H9 (cell line): ENCODE data around the gene SLC4A5. TPM values are rescaled to one million over a fixed set of nuclear protein-coding genes. Genes with fewer than 3 reads are reported as not detected.

ENCODE experiments used
- DNase-seq: peaks from one replicate; pipeline ENCODE4 v3.0.0-alpha.2; 2017
- H2AFZ ChIP-seq: one replicate; pipeline ENCODE4 v1.6.1; 2013; ENCODE audit warnings: mild to moderate bottlenecking, low read length, control low read depth, moderate library complexity
- H2AK5ac ChIP-seq: 2 replicates; pipeline ENCODE4 v1.6.1; 2013; ENCODE audit warnings: low read length, control low read depth, mixed read lengths; ENCODE audit not compliant: insufficient read length
- H2BK120ac ChIP-seq: one replicate; pipeline ENCODE4 v1.6.1; 2013; ENCODE audit warnings: low read depth, mild to moderate bottlenecking, low read length, control low read depth, inconsistent platforms; ENCODE audit not compliant: poor library complexity, severe bottlenecking
- H2BK12ac ChIP-seq: 2 replicates; pipeline ENCODE4 v1.6.1; 2013; ENCODE audit warnings: low read length, control low read depth, mixed read lengths, low read depth; ENCODE audit not compliant: insufficient read length
- H2BK15ac ChIP-seq: 2 replicates; pipeline ENCODE4 v1.6.1; 2013; ENCODE audit warnings: low read depth, low read length, control low read depth
- H2BK20ac ChIP-seq: one replicate; pipeline ENCODE4 v1.6.1; 2013; ENCODE audit warnings: low read depth, mild to moderate bottlenecking, low read length, control low read depth, inconsistent platforms; ENCODE audit not compliant: poor library complexity, severe bottlenecking
- H2BK5ac ChIP-seq: 2 replicates; pipeline ENCODE4 v1.6.1; 2013; ENCODE audit warnings: low read length, control low read depth, mixed read lengths; ENCODE audit not compliant: insufficient read length
- H3K14ac ChIP-seq: 2 replicates; pipeline ENCODE4 v1.6.1; 2013; ENCODE audit warnings: low read length, control low read depth; ENCODE audit not compliant: insufficient read depth
- H3K18ac ChIP-seq: 2 replicates; pipeline ENCODE4 v1.6.1; 2013; ENCODE audit warnings: low read depth, mild to moderate bottlenecking, mixed read lengths, low read length, control low read depth; ENCODE audit not compliant: insufficient read length
- H3K23ac ChIP-seq: 2 replicates; pipeline ENCODE4 v1.6.1; 2013; ENCODE audit warnings: low read length, control low read depth, mixed read lengths, low read depth; ENCODE audit not compliant: insufficient read length
- H3K23me2 ChIP-seq: 2 replicates; pipeline ENCODE4 v1.6.1; 2013; ENCODE audit warnings: low read depth, mild to moderate bottlenecking, mixed read lengths, low read length, control low read depth; ENCODE audit not compliant: insufficient read length, poor library complexity, severe bottlenecking
- H3K27ac ChIP-seq: 2 replicates; pipeline ENCODE4 v1.5.1; 2013; ENCODE audit warnings: low read length, control low read depth, mixed read lengths, low read depth; ENCODE audit not compliant: insufficient read length
- H3K27me3 ChIP-seq: 2 replicates; pipeline ENCODE4 v1.6.1; 2013; ENCODE audit warnings: low read length, control low read depth, inconsistent platforms; ENCODE audit not compliant: insufficient read depth
- H3K4ac ChIP-seq: 2 replicates; pipeline ENCODE4 v1.6.1; 2013; ENCODE audit warnings: low read depth, mild to moderate bottlenecking, control low read depth, inconsistent platforms, low read length, moderate library complexity
- H3K4me1 ChIP-seq: 2 replicates; pipeline ENCODE4 v1.6.1; 2013; ENCODE audit warnings: low read length, control low read depth, inconsistent platforms; ENCODE audit not compliant: insufficient read depth
- H3K4me2 ChIP-seq: 2 replicates; pipeline ENCODE4 v1.6.1; 2013; ENCODE audit warnings: low read length, control low read depth, mixed read lengths; ENCODE audit not compliant: insufficient read length, insufficient read depth
- H3K56ac ChIP-seq: 2 replicates; pipeline ENCODE4 v1.6.1; 2013; ENCODE audit warnings: low read depth, mild to moderate bottlenecking, mixed read lengths, low read length, control low read depth; ENCODE audit not compliant: insufficient read length
- H3K79me1 ChIP-seq: 2 replicates; pipeline ENCODE4 v1.6.1; 2013; ENCODE audit warnings: low read depth, mild to moderate bottlenecking, moderate library complexity, low read length, control low read depth, inconsistent platforms; ENCODE audit not compliant: insufficient read depth, poor library complexity, severe bottlenecking
- H3K79me2 ChIP-seq: 2 replicates; pipeline ENCODE4 v1.6.1; 2013; ENCODE audit warnings: low read length, control low read depth, inconsistent platforms; ENCODE audit not compliant: insufficient read depth
- H3K9ac ChIP-seq: 2 replicates; pipeline ENCODE4 v1.6.1; 2013; ENCODE audit warnings: low read length, control low read depth, mixed read lengths; ENCODE audit not compliant: insufficient read length; ENCODE audit errors: extremely low read depth
- H3K9me3 ChIP-seq: one replicate; pipeline ENCODE4 v1.6.1; 2013; ENCODE audit warnings: low read depth, low read length, inconsistent platforms; ENCODE audit not compliant: control insufficient read depth
- H3T11ph ChIP-seq: one replicate; pipeline ENCODE4 v1.6.1; 2013; ENCODE audit warnings: mild to moderate bottlenecking, low read length, control low read depth, inconsistent platforms
- H4K20me1 ChIP-seq: one replicate; pipeline ENCODE4 v1.6.1; 2013; ENCODE audit not compliant: control insufficient read depth, insufficient read length, insufficient read depth
- H4K5ac ChIP-seq: 2 replicates; pipeline ENCODE4 v1.6.1; 2013; ENCODE audit warnings: low read depth, mild to moderate bottlenecking, mixed read lengths, low read length, control low read depth; ENCODE audit not compliant: insufficient read length
- H4K8ac ChIP-seq: replicated peaks from 2 replicates; pipeline ENCODE4 v1.6.1; 2013; ENCODE audit warnings: low read length, control low read depth, mixed read lengths, low read depth; ENCODE audit not compliant: insufficient read length
- H4K91ac ChIP-seq: 2 replicates; pipeline ENCODE4 v1.6.1; 2013; ENCODE audit warnings: low read depth, mild to moderate bottlenecking, moderate library complexity, mixed read lengths, low read length, control low read depth; ENCODE audit not compliant: insufficient read length
- H3K27ac Mint-ChIP-seq, 3 experiments: 2 replicates in 2 of 3; 3 replicates in 1 of 3; pipeline ENCODE4 v1.8.0; 2020 to 2021; ENCODE audit warnings: mixed read lengths in 3 of 3, mild to moderate bottlenecking in 1 of 3, moderate library complexity in 1 of 3
- H3K27me3 Mint-ChIP-seq: 2 replicates; pipeline ENCODE4 v1.8.0; 2021; ENCODE audit warnings: low read depth, mild to moderate bottlenecking, moderate library complexity, mixed read lengths
- H3K36me3 Mint-ChIP-seq, 3 experiments: 2 replicates in 2 of 3; 3 replicates in 1 of 3; pipeline ENCODE4 v1.8.0; 2020 to 2021; ENCODE audit warnings: low read depth in 3 of 3, mixed read lengths in 3 of 3; ENCODE audit not compliant: insufficient read depth in 1 of 3
- H3K4me1 Mint-ChIP-seq, 2 experiments: 2 replicates each; pipeline ENCODE4 v1.8.0; 2020; ENCODE audit warnings: mixed read lengths in 2 of 2
- H3K4me3 Mint-ChIP-seq, 2 experiments: 2 replicates in 1 of 2; 3 replicates in 1 of 2; pipeline ENCODE4 v1.8.0; 2020 to 2021; ENCODE audit warnings: mild to moderate bottlenecking in 2 of 2, mixed read lengths in 2 of 2, moderate library complexity in 1 of 2
- H3K9me3 Mint-ChIP-seq, 2 experiments: 2 replicates in 1 of 2; 3 replicates in 1 of 2; pipeline ENCODE4 v1.8.0; 2020; ENCODE audit warnings: mild to moderate bottlenecking in 2 of 2, mixed read lengths in 2 of 2, moderate library complexity in 1 of 2
- WGBS: extraction: QIAGEN DNeasy Blood & Tissue Kit; methylation state at CpG from one replicate; pipeline ENCODE4 v1.1.7; 2013; ENCODE audit warnings: missing lambda C conversion rate, low lambda C conversion rate, mixed read lengths; ENCODE audit not compliant: insufficient read length; ENCODE audit errors: extremely low coverage; 5-methylcytosine and 5-hydroxymethylcytosine counted together
- total RNA-seq: library from RNA; stranded (reverse); gene quantifications from 2 replicates; pipeline ENCODE4 v1.2.1, GENCODE V29; 2021
- TF ChIP-seq, protein P1 (sequence below): fragments of 200-600 bp; sonication (generic); conservative IDR thresholded peaks from 3 replicates; pipeline ENCODE4 v1.8.0; 2021; ENCODE audit warnings: antibody characterized with exemption, mild to moderate bottlenecking

The SLC4A5 gene
- total RNA-seq, 1 experiment from 2014 or later: 0.50 TPM

DNA sequence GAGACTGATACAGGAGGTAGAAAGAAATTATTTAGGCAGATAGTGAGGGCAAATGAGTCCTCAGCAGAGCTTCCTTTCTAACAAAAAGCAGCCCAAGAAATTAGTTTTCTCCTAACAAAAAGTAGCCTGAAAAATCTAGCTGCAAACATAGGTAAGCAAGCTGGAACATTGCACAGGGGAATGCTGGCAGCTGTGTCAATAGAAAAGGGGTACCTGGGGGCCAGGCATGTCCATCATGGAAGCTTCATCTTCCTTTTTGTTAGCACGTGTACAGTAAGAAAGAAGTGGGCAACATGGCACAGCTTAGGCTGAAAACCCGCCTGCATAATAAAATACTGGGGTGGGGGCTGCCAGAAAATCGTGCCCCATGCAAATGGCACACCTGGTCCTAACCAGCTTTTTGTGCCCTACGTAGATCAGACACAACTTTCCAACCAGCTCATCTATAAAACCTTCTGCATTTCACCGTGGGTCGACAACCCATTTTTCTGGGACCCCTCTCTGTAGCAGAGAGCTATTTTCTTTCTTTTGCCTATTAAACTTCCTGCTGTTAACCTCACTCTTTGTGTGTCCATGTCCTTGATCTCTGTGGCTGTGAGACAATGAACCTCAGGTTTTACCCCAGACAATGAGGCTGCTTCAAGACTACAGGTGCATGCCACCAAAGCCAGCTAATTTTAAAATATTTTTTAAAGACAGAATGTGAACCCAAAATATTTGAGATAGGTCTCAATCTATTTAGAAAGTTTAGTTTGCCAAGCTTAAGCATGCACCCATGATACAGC is 151.4 kb downstream of the SLC4A5 start:
- H3K27ac ChIP-seq: peak overlapping the region; percentile 8
- no peak for DNase-seq
- no peak overlapping the region for H3K23ac ChIP-seq

More for the DNA sequence above, 151.4 kb downstream of the SLC4A5 start:
- Histone ChIP-seq H2BK120ac (no peak overlapping the region), H3K9ac (no peak overlapping the region), H3K56ac (no peak overlapping the region), H3K4me2 (no peak overlapping the region), H2AFZ (no peak overlapping the region), H4K91ac (no peak overlapping the region), H3K4ac (no peak overlapping the region; the same call in 1 of the 2 replicates), H3K27me3 (no peaks in the 10 kb centered on the region), H4K8ac (no peak overlapping the region), H2BK15ac (no peak overlapping the region), H2BK12ac (no peak overlapping the region), H2BK5ac (no peak overlapping the region), H3K18ac (no peak overlapping the region), H3T11ph (no peak overlapping the region), H3K79me1 (no peaks in the 10 kb centered on the region), H4K5ac (no peak overlapping the region), H3K23me2 (no peaks in the 10 kb centered on the region), H3K14ac (no peak overlapping the region), H2AK5ac (no peak overlapping the region), H4K20me1 (no peaks in the 10 kb centered on the region), H3K79me2 (no peaks in the 10 kb centered on the region), H3K4me1 (peaks cover 10% of the 10 kb centered on the region; the same call in 1 of the 2 replicates), H3K9me3 (no peaks in the 10 kb centered on the region), H2BK20ac (no peak overlapping the region)
- no CpG with 5 or more reads among the region's 6 CpGs for WGBS
- H3K4me1 Mint-ChIP-seq: peaks cover 29% of the 10 kb centered on the region in 2 experiments
- H3K27me3 Mint-ChIP-seq: no peaks in the 10 kb centered on the region
- H3K27ac Mint-ChIP-seq: peak overlapping the region in 1 of 3 experiments; percentile 39; a peak in 2 of 7 replicates
- H3K4me3 Mint-ChIP-seq: no peak overlapping the region; a peak in 1 of 5 replicates
- H3K9me3 Mint-ChIP-seq: no peaks in the 10 kb centered on the region
- no peaks in the 10 kb centered on the region for H3K36me3 Mint-ChIP-seq
- TF ChIP-seq, protein P1, sequence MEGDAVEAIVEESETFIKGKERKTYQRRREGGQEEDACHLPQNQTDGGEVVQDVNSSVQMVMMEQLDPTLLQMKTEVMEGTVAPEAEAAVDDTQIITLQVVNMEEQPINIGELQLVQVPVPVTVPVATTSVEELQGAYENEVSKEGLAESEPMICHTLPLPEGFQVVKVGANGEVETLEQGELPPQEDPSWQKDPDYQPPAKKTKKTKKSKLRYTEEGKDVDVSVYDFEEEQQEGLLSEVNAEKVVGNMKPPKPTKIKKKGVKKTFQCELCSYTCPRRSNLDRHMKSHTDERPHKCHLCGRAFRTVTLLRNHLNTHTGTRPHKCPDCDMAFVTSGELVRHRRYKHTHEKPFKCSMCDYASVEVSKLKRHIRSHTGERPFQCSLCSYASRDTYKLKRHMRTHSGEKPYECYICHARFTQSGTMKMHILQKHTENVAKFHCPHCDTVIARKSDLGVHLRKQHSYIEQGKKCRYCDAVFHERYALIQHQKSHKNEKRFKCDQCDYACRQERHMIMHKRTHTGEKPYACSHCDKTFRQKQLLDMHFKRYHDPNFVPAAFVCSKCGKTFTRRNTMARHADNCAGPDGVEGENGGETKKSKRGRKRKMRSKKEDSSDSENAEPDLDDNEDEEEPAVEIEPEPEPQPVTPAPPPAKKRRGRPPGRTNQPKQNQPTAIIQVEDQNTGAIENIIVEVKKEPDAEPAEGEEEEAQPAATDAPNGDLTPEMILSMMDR: no peak
